Mucosa of rectum (tissue), 2 donors: Measurements from ENCODE around the gene MEGF9.

Experiments used
- H3K27ac ChIP-seq, 2 donors: one replicate each; pipeline ENCODE4 v1.7.0; 2013; ENCODE audit warnings: inconsistent platforms in 2 of 2, low read depth in 2 of 2, low read length in 2 of 2
- H3K27me3 ChIP-seq, 2 donors: one replicate each; pipeline ENCODE4 v1.7.0; 2013; ENCODE audit warnings: low read length in 2 of 2; ENCODE audit not compliant: control insufficient read depth in 2 of 2, insufficient read depth in 2 of 2
- H3K36me3 ChIP-seq, 2 donors: one replicate each; pipeline ENCODE4 v1.7.0; 2013; ENCODE audit warnings: low read length in 2 of 2; ENCODE audit not compliant: control insufficient read depth in 2 of 2, insufficient read depth in 2 of 2
- H3K4me1 ChIP-seq, 2 donors: one replicate each; pipeline ENCODE4 v1.7.0; 2013; ENCODE audit warnings: low read length in 2 of 2, mild to moderate bottlenecking in 1 of 2; ENCODE audit not compliant: control insufficient read depth in 2 of 2, insufficient read depth in 2 of 2
- H3K4me3 ChIP-seq, 2 donors: one replicate each; pipeline ENCODE4 v1.7.0; 2013; ENCODE audit warnings: low read length in 2 of 2
- H3K9ac ChIP-seq, 2 donors: one replicate each; pipeline ENCODE4 v1.7.0; 2013; ENCODE audit warnings: low read length in 2 of 2, low read depth in 1 of 2, mild to moderate bottlenecking in 1 of 2
- H3K9me3 ChIP-seq, 2 donors: one replicate each; pipeline ENCODE4 v1.7.0; 2013; ENCODE audit warnings: low read length in 2 of 2; ENCODE audit not compliant: control insufficient read depth in 2 of 2
- donor health status: healthy.
- donor health status: Normal muscosa, but diverticular disease.

Gene MEGF9

DNA sequence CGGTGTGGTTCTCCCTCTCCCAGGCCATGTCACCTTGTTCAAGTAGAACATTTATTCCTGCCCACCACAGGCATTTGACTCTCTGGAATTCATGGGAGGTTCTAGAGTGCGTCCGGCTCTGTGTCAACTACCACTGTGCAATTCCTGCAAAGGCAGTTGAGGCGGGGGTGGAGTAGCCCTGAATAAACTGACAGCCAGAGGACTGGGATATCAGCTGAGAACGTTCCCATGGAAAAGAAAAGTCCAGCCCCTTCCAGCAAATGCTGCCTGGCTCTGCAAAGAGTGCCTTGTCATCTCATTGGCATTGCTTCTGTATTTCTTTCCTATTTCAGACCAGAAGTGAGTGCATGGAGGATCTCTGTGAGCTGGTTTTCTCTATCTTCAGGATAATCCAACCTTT, 18.9 kb upstream of the MEGF9 start:
- no peak overlapping the region for H3K27ac ChIP-seq
- peaks cover 0 to 3% of the 10 kb centered on the region in 2 donors for H3K4me1 ChIP-seq
- H3K4me3 ChIP-seq: no peak overlapping the region
- no peaks in the 10 kb centered on the region for H3K36me3 ChIP-seq
- no peaks in the 10 kb centered on the region for H3K9me3 ChIP-seq
- no peak overlapping the region for H3K9ac ChIP-seq
- no peaks in the 10 kb centered on the region for H3K27me3 ChIP-seq

- no peaks in the 10 kb centered on the region for H3K36me3 ChIP-seq
- no peak overlapping the region for H3K27ac ChIP-seq
- H3K27me3 ChIP-seq: no peaks in the 10 kb centered on the region
- H3K9ac ChIP-seq: no peak overlapping the region
- H3K4me3 ChIP-seq: no peak overlapping the region
- H3K9me3 ChIP-seq: no peaks in the 10 kb centered on the region
- H3K4me1 ChIP-seq: peaks cover 0 to 3% of the 10 kb centered on the region in 2 donors
Measured at GRCh38 chr9:120730654-120731514, 16.6 kb upstream of the MEGF9 start.

DNA sequence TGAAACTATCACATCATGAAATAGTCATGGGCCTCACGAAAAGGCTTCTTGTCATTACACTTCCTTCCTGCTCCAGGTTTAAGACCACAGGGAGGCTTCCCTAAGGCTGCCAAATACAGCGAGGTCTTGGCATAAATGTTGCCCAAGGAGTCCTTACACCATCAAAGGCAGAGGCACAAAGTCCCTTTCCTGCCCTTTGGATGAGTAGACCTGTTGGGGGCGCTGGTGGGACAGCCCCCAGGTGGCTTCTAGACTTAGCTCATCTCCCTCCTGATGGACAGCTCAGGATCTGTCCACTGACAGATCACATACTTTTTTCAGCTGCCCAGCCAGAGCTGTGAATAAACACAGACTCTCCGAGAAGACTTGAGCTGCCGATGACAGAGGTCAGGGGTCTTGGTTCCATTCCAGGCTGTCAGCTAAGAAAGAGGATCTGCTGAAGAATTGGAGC, 15.5 kb upstream of the MEGF9 start:
- Histone ChIP-seq H3K27ac (no peak overlapping the region), H3K27me3 (no peaks in the 10 kb centered on the region), H3K36me3 (no peaks in the 10 kb centered on the region), H3K9ac (no peak overlapping the region), H3K4me3 (no peak overlapping the region), H3K4me1 (peaks cover 0 to 3% of the 10 kb centered on the region in 2 donors), H3K9me3 (no peaks in the 10 kb centered on the region)

DNA sequence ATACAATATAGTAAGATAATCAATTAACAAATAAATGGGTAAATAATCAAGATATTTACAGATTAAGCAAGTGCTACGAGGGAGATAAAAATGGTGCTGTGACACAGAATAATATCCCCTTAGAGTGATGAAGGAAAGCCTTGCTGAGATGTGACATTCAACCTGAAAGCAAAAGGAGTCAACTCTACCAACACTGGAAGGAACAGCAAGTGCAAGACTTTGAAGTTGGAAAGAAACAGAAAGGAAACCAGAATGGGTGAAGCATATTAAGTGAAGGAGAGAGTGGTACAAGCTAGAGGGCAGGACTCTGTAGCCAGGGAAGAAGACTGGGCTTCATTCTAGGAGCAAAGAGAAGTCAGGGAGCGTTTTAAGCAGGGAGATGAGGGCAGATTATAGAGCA, 12.2 kb upstream of the MEGF9 start:
- Histone ChIP-seq H3K9me3 (no peaks in the 10 kb centered on the region), H3K36me3 (no peaks in the 10 kb centered on the region), H3K27me3 (no peaks in the 10 kb centered on the region), H3K27ac (no peak overlapping the region), H3K4me3 (no peak overlapping the region), H3K4me1 (peaks cover 0 to 3% of the 10 kb centered on the region in 2 donors), H3K9ac (no peak overlapping the region)

DNA sequence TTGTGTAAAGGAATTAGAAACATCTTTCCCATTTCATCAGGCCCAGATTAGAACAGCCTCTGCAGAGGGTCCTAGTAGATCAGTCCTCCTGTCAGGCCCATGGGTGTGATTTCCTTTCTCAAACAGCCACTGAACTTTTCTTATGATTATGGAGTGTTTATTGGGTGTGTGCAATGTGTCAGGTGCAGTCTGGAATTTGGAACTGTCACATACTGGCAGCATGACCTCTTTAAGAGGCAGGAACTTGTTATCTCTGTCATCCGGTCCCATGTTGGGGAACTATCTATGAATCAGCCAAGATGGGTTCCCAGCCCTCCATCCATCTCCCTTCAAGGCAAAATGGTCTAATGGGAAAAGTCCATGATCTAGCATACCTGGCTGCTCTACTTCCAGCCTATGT, 11.6 kb upstream of the MEGF9 start:
- peaks cover 0 to 3% of the 10 kb centered on the region in 2 donors for H3K4me1 ChIP-seq
- H3K9me3 ChIP-seq: no peaks in the 10 kb centered on the region
- H3K27ac ChIP-seq: no peak overlapping the region
- no peaks in the 10 kb centered on the region for H3K27me3 ChIP-seq
- no peak overlapping the region for H3K4me3 ChIP-seq
- no peak overlapping the region for H3K9ac ChIP-seq
- no peaks in the 10 kb centered on the region for H3K36me3 ChIP-seq

GRCh38 chr9:120724757-120725400, 10.6 kb upstream of the MEGF9 start:
- H3K4me3 ChIP-seq: no peak overlapping the region
- H3K4me1 ChIP-seq: peaks cover 0 to 3% of the 10 kb centered on the region in 2 donors
- H3K36me3 ChIP-seq: no peaks in the 10 kb centered on the region
- H3K27ac ChIP-seq: no peak overlapping the region
- no peaks in the 10 kb centered on the region for H3K9me3 ChIP-seq
- H3K27me3 ChIP-seq: no peaks in the 10 kb centered on the region
- H3K9ac ChIP-seq: no peak overlapping the region

- no peaks in the 10 kb centered on the region for H3K36me3 ChIP-seq
- no peak overlapping the region for H3K4me3 ChIP-seq
- no peaks in the 10 kb centered on the region for H3K9me3 ChIP-seq
- H3K9ac ChIP-seq: no peak overlapping the region
- no peak overlapping the region for H3K27ac ChIP-seq
- no peaks in the 10 kb centered on the region for H3K27me3 ChIP-seq
- no peaks in the 10 kb centered on the region for H3K4me1 ChIP-seq
Measured at GRCh38 chr9:120723565-120723964, 9.3 kb upstream of the MEGF9 start.

DNA sequence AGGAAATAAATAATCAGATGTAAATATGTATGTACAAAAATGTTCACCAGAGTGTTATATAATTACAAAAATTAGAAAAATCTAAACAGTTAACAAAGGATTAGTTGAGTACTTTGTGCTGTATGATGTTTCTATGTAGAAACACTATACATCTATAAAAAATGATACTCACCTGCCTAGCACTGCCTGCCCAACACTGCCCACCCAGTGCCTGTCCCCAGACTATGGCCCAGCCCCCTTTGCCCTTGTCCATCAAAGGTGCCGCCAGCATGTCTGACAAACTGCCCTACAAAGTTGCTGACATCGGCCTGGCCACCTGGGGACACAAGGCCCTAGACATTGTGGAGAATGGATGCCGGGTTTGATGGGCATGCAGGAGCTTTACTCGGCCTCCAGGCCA, 6.1 kb upstream of the MEGF9 start:
- H3K9me3 ChIP-seq: no peaks in the 10 kb centered on the region
- no peaks in the 10 kb centered on the region for H3K27me3 ChIP-seq
- H3K4me1 ChIP-seq: peaks cover under 1 to 2% of the 10 kb centered on the region in 2 donors
- H3K36me3 ChIP-seq: no peaks in the 10 kb centered on the region
- H3K27ac ChIP-seq: no peak overlapping the region
- no peak overlapping the region for H3K4me3 ChIP-seq
- H3K9ac ChIP-seq: no peak overlapping the region

- Histone ChIP-seq H3K27ac (no peak overlapping the region), H3K4me3 (no peak overlapping the region), H3K27me3 (no peaks in the 10 kb centered on the region), H3K9me3 (no peaks in the 10 kb centered on the region), H3K9ac (no peak overlapping the region), H3K36me3 (no peaks in the 10 kb centered on the region), H3K4me1 (peaks cover 7 to 10% of the 10 kb centered on the region in 2 donors)
Measured at GRCh38 chr9:120718316-120718715, 4.0 kb upstream of the MEGF9 start.

DNA sequence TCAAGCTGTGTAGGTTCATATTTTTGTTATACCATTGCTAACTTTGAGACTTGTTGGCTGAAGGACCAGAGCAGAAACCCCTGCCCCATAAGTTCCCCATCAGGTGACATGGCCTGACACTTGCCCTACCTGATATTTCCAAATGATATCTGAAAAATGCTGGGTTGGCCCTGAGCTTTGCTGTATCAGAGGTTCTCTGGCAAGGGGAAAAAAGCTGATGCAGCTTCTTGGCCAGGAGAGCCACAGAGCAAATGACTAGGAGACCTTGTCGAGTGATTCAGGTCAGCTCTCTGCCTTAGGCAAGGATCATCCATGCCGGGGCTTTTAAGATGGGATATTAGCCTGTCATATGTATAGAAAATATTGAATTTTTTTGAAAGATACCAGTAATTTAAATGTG, 2.9 kb upstream of the MEGF9 start:
- no peak overlapping the region for H3K27ac ChIP-seq
- peaks cover 17 to 18% of the 10 kb centered on the region in 2 donors for H3K4me1 ChIP-seq
- H3K36me3 ChIP-seq: no peaks in the 10 kb centered on the region
- no peak overlapping the region for H3K4me3 ChIP-seq
- no peak overlapping the region for H3K9ac ChIP-seq
- H3K27me3 ChIP-seq: no peaks in the 10 kb centered on the region
- H3K9me3 ChIP-seq: no peaks in the 10 kb centered on the region
